Measurements from ENCODE around the gene ARHGAP24.

DNA sequence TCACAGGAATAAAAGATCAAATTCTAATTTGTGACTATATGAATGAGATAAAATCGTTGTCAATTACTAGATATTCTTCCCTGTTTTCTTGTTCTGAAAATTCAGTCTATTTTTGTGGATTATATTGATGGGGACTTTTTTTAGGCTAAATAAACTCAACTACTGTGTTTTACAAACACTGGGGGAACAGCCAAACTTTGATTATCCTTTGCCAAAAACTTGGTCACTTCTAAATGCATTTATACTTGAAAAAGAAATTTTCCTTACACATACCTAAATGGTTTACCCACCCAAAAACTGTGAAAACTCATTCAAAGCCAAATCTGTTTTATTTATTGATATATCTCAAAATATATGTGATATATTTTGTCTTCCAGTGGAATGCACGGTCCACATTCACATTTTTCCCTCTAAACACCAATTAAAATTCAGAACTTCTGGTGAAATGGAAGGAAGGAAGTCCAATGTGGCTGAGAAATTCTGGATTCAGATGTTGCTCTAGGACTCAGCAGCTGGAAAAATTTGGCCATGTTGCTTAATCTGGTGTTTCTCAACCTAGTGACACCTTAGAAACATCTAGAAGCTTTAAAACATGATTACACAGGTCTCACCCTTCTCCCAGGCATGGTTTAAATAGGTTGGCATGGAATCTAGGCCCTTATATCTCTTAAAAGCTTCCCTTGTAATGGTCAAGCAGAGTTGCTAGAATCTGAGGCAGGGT lies 28.6 kb upstream of the ARHGAP24 start:
- TF ChIP-seq, protein P1, sequence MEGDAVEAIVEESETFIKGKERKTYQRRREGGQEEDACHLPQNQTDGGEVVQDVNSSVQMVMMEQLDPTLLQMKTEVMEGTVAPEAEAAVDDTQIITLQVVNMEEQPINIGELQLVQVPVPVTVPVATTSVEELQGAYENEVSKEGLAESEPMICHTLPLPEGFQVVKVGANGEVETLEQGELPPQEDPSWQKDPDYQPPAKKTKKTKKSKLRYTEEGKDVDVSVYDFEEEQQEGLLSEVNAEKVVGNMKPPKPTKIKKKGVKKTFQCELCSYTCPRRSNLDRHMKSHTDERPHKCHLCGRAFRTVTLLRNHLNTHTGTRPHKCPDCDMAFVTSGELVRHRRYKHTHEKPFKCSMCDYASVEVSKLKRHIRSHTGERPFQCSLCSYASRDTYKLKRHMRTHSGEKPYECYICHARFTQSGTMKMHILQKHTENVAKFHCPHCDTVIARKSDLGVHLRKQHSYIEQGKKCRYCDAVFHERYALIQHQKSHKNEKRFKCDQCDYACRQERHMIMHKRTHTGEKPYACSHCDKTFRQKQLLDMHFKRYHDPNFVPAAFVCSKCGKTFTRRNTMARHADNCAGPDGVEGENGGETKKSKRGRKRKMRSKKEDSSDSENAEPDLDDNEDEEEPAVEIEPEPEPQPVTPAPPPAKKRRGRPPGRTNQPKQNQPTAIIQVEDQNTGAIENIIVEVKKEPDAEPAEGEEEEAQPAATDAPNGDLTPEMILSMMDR (IDR thresholded peaks at IDR 0.05), result no peak
- TF ChIP-seq POLR2A (IDR thresholded peaks at IDR 0.05) (no peak), POLR2AphosphoS5 (IDR thresholded peaks at IDR 0.05) (no peak)
